NCI-H2171 treated with DMSO at 0.1 percent for 48 hours (cell line): ENCODE measurements around the gene PPP3R2.
A peak's percentile ranks its signal among the peaks of the same experiment; 100 is the strongest.
"Not testable (repeated sequence)": the region's sequence is repeated elsewhere in the genome, so short reads cannot be mapped to it uniquely, and the experiment has no call there.

Experiments used
- DNase-seq: peaks from one replicate; lab custom pipeline; 2025; lab: John Stamatoyannopoulos, UW

Gene PPP3R2, protein sequence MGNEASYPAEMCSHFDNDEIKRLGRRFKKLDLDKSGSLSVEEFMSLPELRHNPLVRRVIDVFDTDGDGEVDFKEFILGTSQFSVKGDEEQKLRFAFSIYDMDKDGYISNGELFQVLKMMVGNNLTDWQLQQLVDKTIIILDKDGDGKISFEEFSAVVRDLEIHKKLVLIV

DNA sequence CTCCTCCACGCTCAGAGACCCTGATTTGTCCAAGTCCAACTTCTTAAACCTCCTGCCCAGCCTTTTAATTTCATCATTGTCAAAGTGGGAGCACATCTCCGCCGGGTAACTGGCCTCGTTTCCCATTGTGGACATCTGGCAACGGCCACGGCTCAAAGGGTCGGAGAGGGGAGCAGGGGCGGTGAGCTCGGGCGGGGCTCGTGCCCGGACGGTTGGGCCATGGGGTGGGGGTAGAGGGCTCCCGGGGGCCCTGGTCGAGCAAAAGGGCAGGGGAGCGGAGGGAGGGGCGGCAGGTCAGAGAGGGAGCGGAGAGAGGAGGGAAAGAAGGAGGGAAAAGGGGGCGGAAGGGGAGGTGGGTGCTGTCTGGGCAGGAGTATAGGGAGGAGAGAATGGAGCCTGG lies at the start of gene PPP3R2:
TSS of gene PPP3R2 (minus strand) at position 174 of the 400 bp plus-strand sequence. CDS start at position 126, 48 bp downstream.
- DNase-seq: no peak

DNA sequence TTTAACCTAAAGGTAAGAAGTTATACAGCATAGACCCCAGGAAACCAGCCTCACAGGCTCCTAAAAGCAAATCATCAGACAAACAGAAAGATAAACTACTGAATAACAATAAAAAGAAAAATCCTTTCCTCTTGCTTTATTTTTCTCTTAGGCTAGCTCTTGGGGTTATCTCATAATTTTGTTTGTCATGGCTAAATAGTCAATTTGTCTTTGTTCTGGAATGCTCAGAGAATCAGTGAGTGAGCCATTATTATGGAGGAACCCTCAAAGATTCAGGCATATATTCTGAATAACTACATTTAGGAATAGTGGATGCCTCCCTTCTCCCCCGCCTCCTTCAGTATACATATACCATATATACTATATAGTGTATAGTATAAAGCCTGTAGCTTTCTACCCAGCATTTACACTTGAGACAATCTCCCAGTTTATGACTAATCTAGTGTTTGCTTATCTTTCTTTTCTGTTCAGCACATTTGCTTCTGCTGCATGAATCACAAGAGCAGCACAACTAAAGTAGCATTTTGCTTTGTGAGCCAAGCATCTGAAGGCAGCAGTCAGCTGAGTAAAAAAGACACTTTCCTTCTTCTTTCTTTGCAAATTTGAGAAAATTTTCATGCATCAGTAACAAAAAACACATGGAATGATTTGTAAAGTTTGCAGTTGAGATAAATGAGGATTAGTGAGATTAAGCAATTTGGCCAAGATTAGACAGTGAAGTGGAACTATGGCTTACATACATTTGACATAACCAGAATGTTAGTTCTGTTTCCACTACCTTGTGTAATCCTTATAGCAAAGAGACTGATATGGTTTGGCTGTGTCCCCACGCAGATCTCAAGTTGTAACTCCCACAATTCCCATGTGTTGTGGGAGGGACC lies 45.3 kb upstream of the PPP3R2 start:
- DNase-seq: no peak

DNA sequence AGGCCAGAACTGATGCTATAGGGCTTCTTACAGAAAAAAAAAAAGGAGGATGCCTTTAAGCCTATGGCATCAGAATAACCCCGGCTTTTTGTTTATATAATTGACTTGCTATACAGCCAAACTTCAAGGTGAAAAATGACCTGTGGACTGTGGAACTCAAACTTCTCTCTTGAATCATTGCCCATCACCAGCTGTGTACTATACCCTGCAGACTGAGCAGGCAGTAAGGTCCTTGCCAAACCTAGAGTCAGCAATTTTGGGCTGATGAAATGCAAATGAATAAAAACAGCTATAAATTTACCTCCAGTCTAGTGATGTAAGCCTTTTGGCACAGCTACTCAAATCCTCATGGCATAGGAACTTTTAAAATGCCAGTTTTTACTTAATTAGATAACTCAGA lies 44.5 kb upstream of the PPP3R2 start:
- DNase-seq: no peak

- DNase-seq: no peak
Observed at GRCh38 chr9:101636247-101636646, 41.5 kb upstream of the PPP3R2 start.

DNA sequence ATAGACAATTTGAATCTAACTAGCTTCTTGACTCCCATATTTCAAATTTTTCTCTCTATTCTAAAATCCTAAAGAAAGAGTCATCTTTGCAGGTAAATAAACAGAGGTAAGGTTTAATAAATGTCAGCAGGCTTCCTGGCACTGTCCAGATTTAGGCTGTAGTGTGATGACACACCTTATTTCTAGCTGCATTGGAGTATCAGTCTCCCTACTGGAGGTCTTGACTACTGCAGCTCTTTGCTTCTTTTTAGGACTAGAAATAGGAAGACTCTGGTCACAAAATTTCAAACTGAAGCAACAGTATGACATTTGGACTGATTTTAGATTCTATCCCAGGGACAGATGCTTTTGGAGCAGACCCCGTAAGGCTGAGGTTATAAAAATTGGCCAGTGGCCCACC lies 40.7 kb upstream of the PPP3R2 start:
- no peak for DNase-seq

DNA sequence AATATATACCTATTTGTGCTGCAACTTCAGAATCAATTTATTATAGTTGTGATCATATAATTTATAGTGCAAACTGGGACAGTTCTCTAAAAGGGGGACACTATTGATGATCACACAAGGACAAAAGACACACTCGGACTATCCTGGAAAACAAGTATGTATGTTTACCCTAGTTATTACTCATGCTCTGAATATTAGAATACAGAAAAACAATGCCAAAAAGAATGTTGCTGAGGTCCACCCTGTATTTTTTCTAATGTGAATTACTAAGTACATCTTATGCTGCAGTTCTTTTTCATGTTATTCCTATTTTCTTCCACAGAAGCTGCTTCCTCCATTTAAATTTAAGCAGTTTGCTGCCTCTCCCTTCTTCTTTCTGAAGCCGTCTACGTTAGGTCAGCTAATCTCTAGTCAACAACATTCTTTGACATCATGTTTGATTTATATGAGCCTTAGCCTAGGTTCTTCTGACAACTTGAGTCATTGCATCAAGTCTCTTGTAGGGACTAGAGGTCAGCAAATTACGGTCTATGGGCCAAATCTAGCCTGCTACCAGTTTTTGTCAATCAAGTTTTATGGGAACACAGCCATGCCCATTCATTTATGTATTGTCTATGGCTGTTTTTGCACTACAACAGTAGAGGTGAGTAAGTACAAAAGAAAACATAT lies 40.1 kb upstream of the PPP3R2 start:
- no peak for DNase-seq

GRCh38 chr9:101632611-101633010 lies 37.8 kb upstream of the PPP3R2 start:
- no peak for DNase-seq

DNA sequence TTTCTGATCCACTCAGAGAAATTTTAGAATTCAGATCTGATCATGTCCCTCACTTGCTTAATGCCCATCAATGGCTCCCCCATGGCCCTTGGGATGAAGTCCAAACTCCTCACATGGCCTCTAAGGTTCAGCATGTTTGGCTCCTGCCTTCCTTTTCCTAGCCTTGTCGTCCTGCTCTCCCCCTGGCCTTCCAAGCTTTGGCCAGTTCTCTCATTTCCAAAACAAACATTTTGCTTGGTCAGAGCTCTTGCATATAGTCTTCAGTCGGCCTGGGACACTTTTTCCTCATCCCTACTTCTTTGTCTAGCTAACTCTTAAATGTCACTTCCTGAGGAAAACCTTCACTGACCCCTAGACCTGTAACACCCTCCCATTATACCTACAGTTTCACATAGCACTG lies 37.1 kb upstream of the PPP3R2 start:
- DNase-seq: no peak

DNA sequence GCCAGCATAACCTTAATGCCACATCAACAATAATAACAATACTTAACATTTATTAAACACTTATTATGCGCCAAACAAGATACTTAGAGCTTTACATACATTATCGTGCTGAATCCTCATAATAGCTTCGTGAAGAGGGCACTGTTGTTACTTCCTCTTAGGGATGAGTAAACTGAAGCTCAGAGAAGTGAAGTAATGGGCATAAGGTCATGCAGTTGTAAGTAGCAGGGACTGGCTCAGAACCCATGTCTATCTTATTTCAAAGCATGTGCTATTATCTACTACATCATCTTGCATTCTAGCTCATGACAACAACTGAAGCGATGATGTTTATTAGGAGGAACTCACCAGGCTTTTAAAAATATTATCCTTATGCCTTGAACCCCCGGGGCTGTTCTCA lies 34.9 kb upstream of the PPP3R2 start:
- no peak for DNase-seq

DNA sequence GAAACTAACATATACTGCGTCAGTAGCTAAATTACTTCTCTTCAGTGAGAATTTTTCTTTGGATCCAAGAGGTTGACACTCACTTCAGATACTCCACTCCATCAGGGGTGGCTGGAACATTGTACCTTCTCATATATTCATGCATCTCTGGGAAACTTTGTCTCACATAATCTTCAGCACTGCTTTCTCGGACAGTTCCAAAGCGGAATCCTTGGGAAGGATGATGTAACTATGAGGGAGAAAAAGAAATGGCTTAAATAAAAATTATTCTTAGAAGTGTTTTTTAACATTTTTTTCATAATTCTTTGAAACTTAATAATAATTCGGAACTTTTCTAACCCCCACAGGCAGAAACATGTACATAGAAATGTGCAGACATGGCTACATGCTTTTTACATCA lies 33.4 kb upstream of the PPP3R2 start:
- DNase-seq: no peak

DNA sequence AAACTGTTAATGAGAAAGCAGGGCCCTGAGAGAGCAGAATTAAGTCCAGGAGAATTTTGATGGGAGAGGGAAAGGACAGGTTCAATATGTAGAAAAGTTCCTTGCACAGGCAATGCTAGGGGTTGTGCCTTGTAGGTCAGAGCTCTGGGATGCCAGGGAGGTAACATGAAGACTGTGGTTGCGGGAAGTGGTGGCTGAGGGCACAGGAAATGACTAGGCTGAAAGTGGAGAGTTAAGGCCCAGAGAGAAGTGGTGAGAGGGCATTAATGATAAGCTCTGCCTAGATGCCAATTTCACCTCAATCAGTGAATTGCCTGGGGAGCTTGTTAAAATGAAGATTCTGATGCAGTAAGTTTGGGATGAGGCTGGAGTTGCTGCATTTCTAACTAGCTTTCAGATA lies 31.5 kb upstream of the PPP3R2 start:
- no peak for DNase-seq

DNA sequence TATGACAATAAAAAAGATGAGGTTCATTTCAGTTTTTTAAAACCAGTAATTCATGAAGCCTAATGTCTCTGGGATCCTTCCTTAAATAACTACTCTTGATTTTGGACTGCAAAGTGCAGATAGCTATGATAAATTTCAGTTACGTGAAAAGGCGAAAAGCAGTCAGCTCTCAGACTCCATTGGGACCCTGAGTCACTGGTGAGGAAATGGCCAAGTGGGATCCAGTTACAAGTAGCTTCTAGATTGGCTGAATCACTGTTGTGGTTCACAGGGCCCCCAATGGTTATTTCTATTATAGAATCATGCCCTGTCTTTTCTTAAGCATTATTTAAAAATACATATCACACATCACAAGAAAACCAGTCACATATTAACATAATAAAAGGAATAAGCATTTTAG lies 31.1 kb upstream of the PPP3R2 start:
- no peak for DNase-seq

- DNase-seq: no peak
Observed at GRCh38 chr9:101620452-101620851, 25.7 kb upstream of the PPP3R2 start.

DNA sequence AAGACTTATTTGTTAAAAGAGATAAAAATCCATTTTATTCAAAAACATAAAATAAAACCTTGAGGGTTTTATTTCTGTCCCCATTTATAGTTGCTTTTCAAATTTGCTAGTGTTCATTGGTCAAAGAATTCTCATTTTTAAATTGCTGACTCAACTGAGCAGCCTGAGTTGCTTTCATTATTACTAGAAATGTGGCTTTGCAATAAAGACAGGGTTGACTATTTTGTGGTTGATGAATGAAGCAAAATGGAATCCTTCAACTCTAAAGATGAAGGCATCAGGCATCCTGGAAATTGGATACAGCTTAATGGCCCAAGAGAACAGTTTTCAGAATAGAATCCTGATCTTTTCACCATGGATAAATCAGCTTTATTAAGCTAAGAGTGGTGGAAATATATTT lies 23.9 kb upstream of the PPP3R2 start:
- DNase-seq: no peak

GRCh38 chr9:101605547-101605946 lies 10.8 kb upstream of the PPP3R2 start:
- no peak for DNase-seq

GRCh38 chr9:101604296-101604695 lies 9.5 kb upstream of the PPP3R2 start:
- DNase-seq: no peak

GRCh38 chr9:101601904-101602765 lies 7.4 kb upstream of the PPP3R2 start:
- DNase-seq: peak; percentile 82

DNA sequence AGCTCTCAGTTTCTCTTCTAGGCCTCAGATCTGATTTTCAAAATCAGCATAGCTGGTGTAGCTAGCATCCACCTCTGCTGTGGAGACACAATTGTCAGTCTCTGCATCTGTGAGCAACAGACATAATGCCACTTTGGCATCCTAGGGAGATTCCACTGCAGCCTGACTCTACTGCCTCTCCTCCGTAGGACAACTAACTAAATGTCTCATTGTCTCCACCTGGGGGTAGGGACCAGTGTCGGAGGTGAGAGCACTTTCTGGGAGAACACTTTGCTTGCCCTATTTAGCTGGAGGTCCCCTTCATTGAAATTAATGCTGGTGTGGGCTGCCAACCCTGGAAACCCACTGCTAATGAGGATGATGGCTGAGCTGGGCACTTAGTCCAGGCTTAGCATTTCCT lies 1.4 kb downstream of the PPP3R2 start:
- DNase-seq: no peak

GRCh38 chr9:101592788-101593187 lies 2.0 kb downstream of the PPP3R2 start:
- no peak for DNase-seq

DNA sequence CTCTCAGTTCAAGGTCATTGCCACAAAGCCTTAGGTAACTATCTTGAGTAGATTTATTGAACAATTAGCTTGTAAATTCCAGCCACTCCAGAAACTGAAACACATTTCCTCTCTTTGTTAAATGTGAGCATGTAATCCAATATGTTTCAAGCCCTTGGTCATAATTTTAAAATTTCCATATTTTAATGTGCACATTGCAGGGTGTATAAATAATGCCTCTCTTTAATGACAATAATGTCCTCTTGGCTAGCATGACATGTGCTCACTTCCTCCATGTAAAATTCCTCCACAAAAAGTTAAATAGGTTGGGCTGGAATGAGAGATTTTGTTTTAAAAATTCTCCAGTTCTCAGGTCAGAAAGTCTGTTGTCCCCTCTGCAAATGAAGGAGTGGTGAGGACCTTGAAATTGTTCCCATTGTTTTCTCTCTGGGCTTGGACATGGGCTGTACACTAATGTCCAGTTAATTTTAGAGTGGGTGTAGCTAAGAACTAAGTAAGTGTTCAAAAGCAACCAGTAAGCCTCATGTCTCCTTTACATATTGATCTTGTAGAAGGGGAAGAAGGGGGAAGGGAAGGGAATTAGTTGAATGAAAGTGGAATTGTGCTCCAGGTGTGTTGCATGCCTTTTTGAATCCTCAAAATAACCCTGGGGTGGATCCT lies 2.9 kb downstream of the PPP3R2 start:
- no peak for DNase-seq

GRCh38 chr9:101590901-101591300 lies 3.9 kb downstream of the PPP3R2 start:
- DNase-seq: peak; percentile 88

DNA sequence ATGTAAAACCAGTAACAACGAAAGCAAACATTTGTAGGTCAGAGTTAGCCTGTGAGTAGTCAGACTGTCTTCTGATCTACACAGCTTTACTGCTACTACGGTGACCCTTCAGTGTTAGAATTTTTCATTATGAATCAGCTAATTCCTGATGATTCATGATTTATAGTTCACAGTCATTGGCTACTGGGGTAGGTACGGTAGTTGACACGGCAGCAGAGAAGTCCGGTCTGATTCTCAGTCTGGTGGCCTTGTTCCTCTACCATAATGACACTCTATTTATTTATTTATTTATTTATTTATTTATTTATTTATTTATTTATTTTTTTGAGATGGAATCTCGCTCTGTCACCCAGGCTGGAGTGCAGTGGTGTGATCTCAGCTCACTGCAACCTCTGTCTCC lies 4.7 kb downstream of the PPP3R2 start:
- not testable (repeated sequence) for DNase-seq
